ENCODE results near the gene TRPM2.

TRPM2 gene

DNA sequence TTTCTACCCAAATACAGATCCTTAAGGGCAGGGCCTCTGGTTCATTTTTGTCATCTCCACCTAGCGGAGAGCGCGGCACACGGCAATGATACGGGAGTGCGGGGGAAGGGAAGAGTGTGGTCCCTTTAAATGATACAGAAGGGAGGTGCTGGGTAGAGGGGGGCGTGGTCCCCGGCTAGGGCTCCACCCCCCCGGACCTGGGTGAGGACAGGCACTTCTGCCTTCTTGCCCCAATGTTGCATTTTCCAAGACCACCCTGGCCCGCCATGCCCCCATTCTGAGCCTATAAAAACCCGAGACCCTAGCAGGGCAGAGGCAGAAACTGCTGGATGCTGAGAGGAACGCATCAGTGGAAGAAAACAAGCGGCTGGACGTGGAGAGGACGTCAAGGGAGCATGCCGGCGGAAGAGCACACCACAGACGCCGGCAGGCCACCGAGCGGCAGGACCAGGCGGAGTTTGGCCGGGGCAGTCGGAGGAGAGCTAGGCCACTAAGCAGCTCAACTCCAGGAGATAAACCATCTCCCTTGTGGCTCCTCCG, 131.9 kb downstream of the TRPM2 start:
- DNase-seq (ENCODE audit: low read depth), result peak; percentile 14

DNA sequence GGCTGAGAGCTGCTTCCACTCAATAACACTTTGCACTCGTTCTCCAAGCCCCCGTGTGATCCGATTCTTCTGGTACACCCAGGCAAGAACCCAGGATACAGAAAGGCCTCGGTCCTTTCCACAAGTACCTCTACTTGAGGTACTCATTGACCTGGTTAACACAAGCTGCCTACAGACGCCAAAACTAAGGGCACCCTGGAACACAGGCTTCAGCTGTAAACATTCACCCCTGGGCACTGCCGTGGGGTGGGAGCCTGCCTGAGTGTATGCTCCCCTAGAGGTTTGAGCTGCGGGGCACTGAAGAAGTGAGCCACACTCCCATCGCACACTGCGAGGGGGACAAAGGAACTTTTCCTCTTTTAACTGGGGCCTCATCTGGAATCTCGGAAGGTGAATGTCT, 132.4 kb downstream of the TRPM2 start:
- DNase-seq (ENCODE audit: low read depth), result no peak

DNA sequence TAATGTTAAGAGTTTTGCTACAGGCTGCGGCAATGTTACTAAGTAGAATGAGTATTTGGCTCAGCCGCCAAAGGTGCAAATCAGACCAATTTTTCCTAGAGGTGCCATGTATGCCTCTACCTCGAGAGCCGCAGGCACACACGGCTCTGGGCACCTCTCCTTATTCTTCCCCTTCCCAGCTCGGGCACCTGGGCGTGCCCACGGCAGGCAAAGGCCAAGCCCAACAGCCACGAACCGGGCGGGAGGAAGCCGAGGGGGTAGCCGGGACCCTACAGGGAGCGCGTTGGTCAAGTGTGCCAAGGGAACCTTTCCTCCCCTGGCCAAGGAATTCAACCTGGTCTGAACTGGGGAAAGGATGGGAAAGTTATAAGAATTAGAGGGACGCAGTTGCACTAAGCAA, 132.9 kb downstream of the TRPM2 start:
- DNase-seq (ENCODE audit: low read depth), result no peak

- peak; percentile 15 for DNase-seq (ENCODE audit: low read depth)
These were observed 134.4 kb downstream of the TRPM2 start for GRCh38 chr21:44487831-44488230.

DNA sequence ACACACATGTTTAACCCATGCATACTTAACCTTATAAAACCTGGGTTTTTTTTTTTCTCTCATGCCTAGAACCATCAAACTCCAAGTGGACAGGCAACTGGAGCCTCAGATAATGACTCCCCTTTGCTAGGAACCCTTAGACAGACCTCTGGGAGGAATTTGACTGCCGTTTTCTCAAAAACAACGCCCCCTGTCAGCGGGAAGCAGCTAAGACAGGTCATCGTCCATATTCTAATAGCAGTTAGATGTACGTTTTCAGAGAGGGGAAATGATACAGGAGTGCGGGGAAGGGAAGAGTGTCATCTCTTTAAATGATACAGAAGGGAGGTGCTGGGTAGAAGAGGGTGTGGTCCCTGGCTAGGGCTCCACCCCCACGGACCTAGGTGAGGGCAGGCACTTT, 136.5 kb downstream of the TRPM2 start:
- DNase-seq (ENCODE audit: low read depth), result no peak

- DNase-seq (ENCODE audit: low read depth), result no peak
These were observed 137.0 kb downstream of the TRPM2 start for GRCh38 chr21:44490405-44490804.

- no peak for DNase-seq (ENCODE audit: low read depth)
These were observed 137.4 kb downstream of the TRPM2 start for GRCh38 chr21:44490816-44491215.
